Activated CD8-positive, alpha-beta T cell treated with anti-CD3 and anti-CD28 coated beads for 36 hours (primary cell): Measurements from ENCODE around the gene NOL12. TPM values are rescaled to one million over a fixed set of nuclear protein-coding genes. Genes with fewer than 3 reads are reported as not detected.
A peak's percentile ranks its signal among the peaks of the same experiment; 100 is the strongest.

ENCODE experiments used
- ATAC-seq: fragments of 200-7000 bp; cut with Tn5 transposase; one replicate; pipeline ENCODE4 v1.10.0; 2021; ENCODE audit warnings: mild to moderate bottlenecking, moderate library complexity
- CTCF ChIA-PET: fragments of 350-600 bp; sonication (Branson Sonifier 250); formaldehyde crosslinking; loops from one replicate; lab custom pipeline; 2021; ENCODE audit warnings: antibody characterized with exemption; lab: Charles Lee
- POLR2A ChIA-PET: fragments of 350-600 bp; sonication (Branson Sonifier 250); formaldehyde crosslinking; loops from one replicate; lab custom pipeline; 2021; ENCODE audit warnings: antibody characterized with exemption; lab: Charles Lee
- DNase-seq: peaks from one replicate; pipeline ENCODE4 v3.0.0-alpha.2; 2020
- H3K27ac Mint-ChIP-seq: one replicate; pipeline ENCODE4 v1.8.0; 2021; ENCODE audit warnings: mild to moderate bottlenecking, mixed read lengths
- H3K27me3 Mint-ChIP-seq: one replicate; pipeline ENCODE4 v1.8.0; 2021; ENCODE audit warnings: mixed read lengths
- H3K36me3 Mint-ChIP-seq: one replicate; pipeline ENCODE4 v1.8.0; 2021; ENCODE audit warnings: low read depth, mixed read lengths
- H3K4me1 Mint-ChIP-seq: one replicate; pipeline ENCODE4 v1.8.0; 2021; ENCODE audit warnings: low read depth, mixed read lengths
- H3K4me3 Mint-ChIP-seq: one replicate; pipeline ENCODE4 v1.8.0; 2021; ENCODE audit warnings: mild to moderate bottlenecking, moderate library complexity, mixed read lengths
- H3K9me3 Mint-ChIP-seq: one replicate; pipeline ENCODE4 v1.8.0; 2021; ENCODE audit warnings: mixed read lengths
- CTCF ChIP-seq: fragments of 200-600 bp; IDR thresholded peaks from one replicate; pipeline ENCODE4 v1.8.0; 2022; ENCODE audit warnings: antibody characterized with exemption, mild to moderate bottlenecking
- intact Hi-C: fragments of 100-400 bp; cut with micrococcal nuclease; formaldehyde crosslinking; loops from one replicate; pipeline ENCODE4 v1.10.0; 2022
- total RNA-seq, 2 experiments: library from RNA; stranded (reverse); gene quantifications; one replicate each; pipeline ENCODE4 v1.2.3, GENCODE V29; 2021

NOL12 gene
- 10 to 100 TPM; 36.8 to 38.8 TPM for total RNA-seq

- Mint-ChIP-seq H3K36me3 (peaks cover 33% of the 10 kb centered on the region), H3K4me3 (peak within 1 kb of the TSS; percentile 99), H3K4me1 (peaks cover 26% of the 10 kb centered on the region), H3K9me3 (no peaks in the 10 kb centered on the region), H3K27me3 (no peaks in the 10 kb centered on the region), H3K27ac (peak within 1 kb of the TSS; percentile 96)
- intact Hi-C loops, result no loop called here
- POLR2A ChIA-PET, result interaction anchor here (0.7 to 4.5 kb wide), 17 partner anchors 9 to 80 kb away, joined by 3 to 21 read pairs (median 4); partner anchors contain the start of genes GGA1, LGALS1, PDXP and TRIOBP
- CTCF ChIA-PET, result interaction anchor here (0.9 to 68.1 kb wide), 5 partner anchors 9 to 61 kb away, joined by 3 to 1770 read pairs (median 6); partner anchors contain the start of genes GGA1, PDXP and SH3BP1
- DNase-seq (peak; percentile 79), ATAC-seq (peak; percentile 88)
- TF ChIP-seq CTCF, result no peak
Measured at GRCh38 chr22:37686002-37686982, at the start of gene NOL12. NOL12 (plus strand) TSS chr22:37686343; CDS start chr22:37686393, 50 bp downstream.

- no peaks in the 10 kb centered on the region for H3K9me3 Mint-ChIP-seq
- peak overlapping the region; percentile 88 for H3K27ac Mint-ChIP-seq
- no peak for TF ChIP-seq CTCF
- peaks cover 20% of the 10 kb centered on the region for H3K36me3 Mint-ChIP-seq
- H3K4me3 Mint-ChIP-seq, result peak overlapping the region; percentile 49
- intact Hi-C loops, result loop anchor here (5.0 kb wide), 1 partner anchor 40 kb away; the partner anchor contains the start of gene LGALS1
- H3K4me1 Mint-ChIP-seq, result peaks cover 74% of the 10 kb centered on the region
- ChIA-PET CTCF (interaction anchor here (1.1 to 68.1 kb wide), 6 partner anchors 12 to 225 kb away, joined by 3 to 1770 read pairs (median 5); partner anchors contain the start of genes GGA1, LGALS1, NOL12 and PDXP), POLR2A (interaction anchor here (0.8 to 3.7 kb wide), 9 partner anchors 10 to 40 kb away, joined by 3 to 28 read pairs (median 5); partner anchors contain the start of gene LGALS1)
- H3K27me3 Mint-ChIP-seq, result no peaks in the 10 kb centered on the region
- ATAC-seq (no peak), DNase-seq (no peak)
Measured at GRCh38 chr22:37636949-37637273, 49.2 kb upstream of the NOL12 start.

- Mint-ChIP-seq H3K27ac (peak overlapping the region; percentile 84), H3K4me1 (peaks cover 75% of the 10 kb centered on the region), H3K36me3 (peaks cover 27% of the 10 kb centered on the region), H3K27me3 (no peaks in the 10 kb centered on the region), H3K4me3 (peak overlapping the region; percentile 95), H3K9me3 (no peaks in the 10 kb centered on the region)
- ChIA-PET CTCF (interaction anchor here (41.4 to 68.1 kb wide), 2 partner anchors 13 to 18 kb away, joined by 1770 read pairs; partner anchors contain the start of genes GGA1, LGALS1, NOL12 and PDXP), POLR2A (interaction anchor here (0.7 to 8.4 kb wide), 10 partner anchors 12 to 39 kb away, joined by 3 to 51 read pairs (median 4); partner anchors contain the start of gene PDXP)
- intact Hi-C loops, result loop anchor here (5.0 kb wide), 1 partner anchor 39 kb away; the partner anchor contains the start of gene LGALS1
- no peak for TF ChIP-seq CTCF
- ATAC-seq (peak; percentile 14), DNase-seq (peak; percentile 57)
Measured at GRCh38 chr22:37638391-37639069, 47.6 kb upstream of the NOL12 start.

- Mint-ChIP-seq H3K4me1 (peaks cover 74% of the 10 kb centered on the region), H3K36me3 (peaks cover 30% of the 10 kb centered on the region), H3K9me3 (no peaks in the 10 kb centered on the region), H3K4me3 (peak within 1 kb of the TSS; percentile 95), H3K27me3 (no peaks in the 10 kb centered on the region), H3K27ac (peak within 1 kb of the TSS; percentile 98)
- DNase-seq (peak; percentile 76), ATAC-seq (peak; percentile 38)
- intact Hi-C loops, result loop anchor here (5.0 kb wide), 1 partner anchor 38 kb away; the partner anchor contains the start of gene LGALS1
- POLR2A ChIA-PET, result interaction anchor here (0.7 to 8.4 kb wide), 9 partner anchors 9 to 163 kb away, joined by 3 to 51 read pairs (median 5); partner anchors contain the start of gene PDXP
- no peak for TF ChIP-seq CTCF
- CTCF ChIA-PET, result interaction anchor here (41.4 to 68.1 kb wide), 2 partner anchors 14 to 17 kb away, joined by 1770 read pairs; partner anchors contain the start of genes GGA1, LGALS1, NOL12 and PDXP
Measured at GRCh38 chr22:37639070-37639760, 46.9 kb upstream of the NOL12 start, which contains the start of gene SH3BP1. SH3BP1 (plus strand) TSS chr22:37639669; CDS start chr22:37639788, 119 bp downstream.
